Ovary (tissue), 3 donors: Measurements from ENCODE around the gene TMEM214.

Experiments
- POLR2A ChIP-seq: fragments of 450-650 bp; IDR thresholded peaks from one replicate; pipeline ENCODE4 v1.6.1; 2017; ENCODE audit warnings: antibody characterized with exemption, mild to moderate bottlenecking, moderate library complexity
- TF ChIP-seq, protein P1 (sequence below), 3 donors: fragments of 450-650 bp in 2 of 3; fragments of 200-600 bp in 1 of 3; IDR thresholded peaks; one replicate each; pipeline versions ENCODE4 v1.5.1 to v1.8.0; 2016 to 2022; ENCODE audit warnings: antibody characterized with exemption in 3 of 3, mild to moderate bottlenecking in 1 of 3
- donor health status: DM: no; HTN: no; CAD: no.

DNA sequence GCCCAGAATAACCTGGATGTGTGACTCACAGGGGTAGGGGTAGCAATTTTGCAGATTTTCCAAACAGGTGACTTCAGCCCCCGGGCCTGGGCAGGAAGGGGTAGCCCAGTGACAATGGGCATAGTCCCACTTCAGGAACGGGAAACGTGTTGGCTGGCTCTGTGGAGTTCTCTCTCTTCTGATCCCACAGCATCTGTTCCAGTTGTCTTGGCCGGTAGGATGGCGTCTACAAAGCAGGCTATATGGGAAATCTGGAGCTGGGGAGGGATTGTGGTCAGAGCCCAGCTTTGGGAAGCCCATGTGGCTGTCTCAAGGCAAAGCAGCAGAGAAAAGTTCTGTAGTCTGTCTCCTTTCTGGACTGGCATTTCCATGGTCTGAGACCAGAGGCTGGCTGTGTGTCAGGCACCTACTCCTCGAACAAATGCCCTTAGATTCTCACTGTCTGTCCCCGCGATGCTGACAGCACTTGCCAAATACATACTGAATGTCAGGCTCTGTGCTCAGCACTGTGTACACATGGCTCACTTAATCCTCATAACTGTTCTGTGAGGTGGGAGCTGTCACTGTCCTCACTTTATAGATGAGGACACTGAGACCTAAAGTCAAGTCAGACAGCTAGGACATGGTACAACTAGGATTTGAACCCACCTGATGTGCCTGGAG lies 17.9 kb upstream of the TMEM214 start:
- no peak for TF ChIP-seq POLR2A
- TF ChIP-seq, protein P1, sequence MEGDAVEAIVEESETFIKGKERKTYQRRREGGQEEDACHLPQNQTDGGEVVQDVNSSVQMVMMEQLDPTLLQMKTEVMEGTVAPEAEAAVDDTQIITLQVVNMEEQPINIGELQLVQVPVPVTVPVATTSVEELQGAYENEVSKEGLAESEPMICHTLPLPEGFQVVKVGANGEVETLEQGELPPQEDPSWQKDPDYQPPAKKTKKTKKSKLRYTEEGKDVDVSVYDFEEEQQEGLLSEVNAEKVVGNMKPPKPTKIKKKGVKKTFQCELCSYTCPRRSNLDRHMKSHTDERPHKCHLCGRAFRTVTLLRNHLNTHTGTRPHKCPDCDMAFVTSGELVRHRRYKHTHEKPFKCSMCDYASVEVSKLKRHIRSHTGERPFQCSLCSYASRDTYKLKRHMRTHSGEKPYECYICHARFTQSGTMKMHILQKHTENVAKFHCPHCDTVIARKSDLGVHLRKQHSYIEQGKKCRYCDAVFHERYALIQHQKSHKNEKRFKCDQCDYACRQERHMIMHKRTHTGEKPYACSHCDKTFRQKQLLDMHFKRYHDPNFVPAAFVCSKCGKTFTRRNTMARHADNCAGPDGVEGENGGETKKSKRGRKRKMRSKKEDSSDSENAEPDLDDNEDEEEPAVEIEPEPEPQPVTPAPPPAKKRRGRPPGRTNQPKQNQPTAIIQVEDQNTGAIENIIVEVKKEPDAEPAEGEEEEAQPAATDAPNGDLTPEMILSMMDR (IDR thresholded peaks at IDR 0.05) = no peak
